ENCODE measurements around the gene CLDND1. TPM values are rescaled to one million over a fixed set of nuclear protein-coding genes. Genes with fewer than 3 reads are reported as not detected.

CLDND1 gene
- total RNA-seq, 1 experiment from 2014 or later, result 472 TPM

DNA sequence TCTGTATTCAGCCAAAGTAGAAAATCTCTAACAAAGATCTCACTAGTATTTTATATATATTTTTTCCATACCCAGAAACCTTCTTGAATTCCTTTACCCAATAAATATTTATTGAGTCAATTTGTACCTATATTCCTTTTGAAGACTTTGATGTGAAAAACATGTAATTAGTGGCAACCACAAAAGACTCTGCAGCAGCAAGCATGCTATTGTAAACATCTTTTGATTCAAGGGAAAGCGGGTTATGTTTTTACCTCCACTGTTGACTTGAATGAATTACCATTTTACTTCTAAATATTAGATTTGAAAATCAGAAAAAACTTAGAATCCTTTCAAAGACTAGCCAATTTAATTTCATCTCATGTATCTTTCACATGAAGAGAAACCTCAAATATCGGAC is 11.5 kb upstream of the CLDND1 start (continued):
- no peak for TF ChIP-seq FOSL1 (IDR thresholded peaks at IDR 0.05; ENCODE audit: low read depth)

DNA sequence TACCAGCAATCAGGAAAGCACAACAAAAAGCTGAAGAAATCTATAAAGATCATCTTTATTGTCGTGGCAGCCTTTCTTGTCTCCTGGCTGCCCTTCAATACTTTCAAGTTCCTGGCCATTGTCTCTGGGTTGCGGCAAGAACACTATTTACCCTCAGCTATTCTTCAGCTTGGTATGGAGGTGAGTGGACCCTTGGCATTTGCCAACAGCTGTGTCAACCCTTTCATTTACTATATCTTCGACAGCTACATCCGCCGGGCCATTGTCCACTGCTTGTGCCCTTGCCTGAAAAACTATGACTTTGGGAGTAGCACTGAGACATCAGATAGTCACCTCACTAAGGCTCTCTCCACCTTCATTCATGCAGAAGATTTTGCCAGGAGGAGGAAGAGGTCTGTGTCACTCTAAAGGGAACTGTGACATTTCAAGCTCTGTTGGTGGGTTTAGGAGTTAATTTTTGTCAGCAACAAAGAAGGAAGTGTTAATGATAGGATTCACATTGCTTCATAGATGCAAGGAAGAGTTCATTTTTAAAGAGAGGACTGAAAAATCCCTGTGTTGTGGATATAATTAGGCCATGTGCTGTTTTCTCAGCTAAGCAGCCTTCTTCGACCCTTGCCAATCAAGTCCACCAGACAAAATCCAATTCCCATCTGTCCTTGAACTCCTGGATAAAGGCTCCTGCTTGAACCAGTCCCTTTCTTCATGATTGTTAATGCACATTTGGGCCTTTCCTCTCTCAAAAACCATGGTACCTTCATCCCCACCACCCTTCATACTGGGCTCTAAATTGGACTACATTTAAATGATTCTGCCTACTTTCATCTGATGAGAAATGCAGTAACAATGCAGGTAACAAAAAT is 10.2 kb upstream of the CLDND1 start:
- H2AFZ ChIP-seq (ENCODE audit: low read depth, low read length, poor library complexity, severe bottlenecking), result no peak overlapping the region
- POLR2A ChIA-PET, result interaction anchor here (1.0 to 2.2 kb wide), 3 partner anchors 10 to 22 kb away, joined by 3 to 8 read pairs (median 4); partner anchors contain the start of gene CLDND1
- BruUV-seq (replicated peaks), result no TSS peak
- intact Hi-C loops (cut with micrococcal nuclease), result no loop called here
- peaks cover 74% of the 10 kb centered on the region for H3K79me2 ChIP-seq (ENCODE audit: insufficient read depth, low read length)
- RAD21 ChIA-PET (ENCODE audit: low non-redundant PET in 1 of 2, low total read pairs in 2 of 2, uncharacterized antibody in 2 of 2, unreplicated experiment in 2 of 2), result no interaction called here
- no peaks in the 10 kb centered on the region for H3K36me3 ChIP-seq (ENCODE audit: control insufficient read depth in 1 of 2, insufficient read depth in 2 of 2, low read length in 2 of 2)
- H3K9me3 ChIP-seq (ENCODE audit: control insufficient read depth in 1 of 2, insufficient read depth in 1 of 2, low read depth in 1 of 2, low read length in 2 of 2), result no peaks in the 10 kb centered on the region
- H4K20me1 ChIP-seq (ENCODE audit: insufficient read depth), result no peaks in the 10 kb centered on the region
- no peak for TF ChIP-seq EZH2phosphoT487 (IDR thresholded peaks at IDR 0.05; ENCODE audit: borderline replicate concordance)
- no peak for TF ChIP-seq SRF (IDR thresholded peaks at IDR 0.05; ENCODE audit: low read depth)
- TF ChIP-seq FOSL1 (IDR thresholded peaks at IDR 0.05; ENCODE audit: low read depth), result no peak
- no peak for TF ChIP-seq ZFX (IDR thresholded peaks at IDR 0.05)
- no peak for TF ChIP-seq SIN3A (IDR thresholded peaks at IDR 0.05; ENCODE audit: low read depth)
- no peak for TF ChIP-seq ZNF274 (IDR thresholded peaks at IDR 0.05; ENCODE audit: low read depth, low read length)
- no peak for TF ChIP-seq EZH2 (IDR thresholded peaks at IDR 0.05)
- TF ChIP-seq CBX3 (IDR thresholded peaks at IDR 0.05; ENCODE audit: low read depth), result no peak
- TF ChIP-seq CEBPB (IDR thresholded peaks at IDR 0.05; ENCODE audit: low read depth), result no peak; the same call in 1 of the 2 replicates
- TF ChIP-seq, protein P1, sequence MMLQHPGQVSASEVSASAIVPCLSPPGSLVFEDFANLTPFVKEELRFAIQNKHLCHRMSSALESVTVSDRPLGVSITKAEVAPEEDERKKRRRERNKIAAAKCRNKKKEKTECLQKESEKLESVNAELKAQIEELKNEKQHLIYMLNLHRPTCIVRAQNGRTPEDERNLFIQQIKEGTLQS (IDR thresholded peaks at IDR 0.05), result no peak
- H3K27ac ChIP-seq (ENCODE audit: low read depth, low read length), result peak overlapping the region; percentile 42
- H3K4me1 ChIP-seq (ENCODE audit: control insufficient read depth in 1 of 2, insufficient read depth in 2 of 2, low read length in 2 of 2), result peaks cover 65 to 91% of the 10 kb centered on the region in 2 experiments
- ATAC-seq, result no peak
- CTCF ChIA-PET, result interaction anchor here (1.2 kb wide), 1 partner anchor 10 kb away, joined by 3 read pairs; the partner anchor contains the start of gene CLDND1
- H3K4me3 ChIP-seq (replicated peaks in 1 of 2; ENCODE audit: low read depth in 1 of 2, low read length in 2 of 2), result no peak overlapping the region
- no peak for DNase-seq (ENCODE audit: low read depth, low spot score)
- no peaks in the 10 kb centered on the region for H3K27me3 ChIP-seq (ENCODE audit: insufficient read depth, low read length)
- no peaks in the 10 kb centered on the region for H3K9me2 ChIP-seq (ENCODE audit: insufficient read depth)
- H3K4me2 ChIP-seq (ENCODE audit: low read length), result 0 out of 2 replicates have a peak overlapping the region, but pooled peaks have one; percentile 6
- no peak overlapping the region for H3K9ac ChIP-seq (ENCODE audit: low read length)
